Fibroblast of peridontal ligament (primary cell): ENCODE results near the gene HBE1.
"Not testable (repeated sequence)": the region's sequence is repeated elsewhere in the genome, so short reads cannot be mapped to it uniquely, and the experiment has no call there.

Source experiments
- DNase-seq: peaks from one replicate; pipeline ENCODE4 v3.0.0-alpha.2; 2010; ENCODE audit errors: extremely low read depth

Gene HBE1

DNA sequence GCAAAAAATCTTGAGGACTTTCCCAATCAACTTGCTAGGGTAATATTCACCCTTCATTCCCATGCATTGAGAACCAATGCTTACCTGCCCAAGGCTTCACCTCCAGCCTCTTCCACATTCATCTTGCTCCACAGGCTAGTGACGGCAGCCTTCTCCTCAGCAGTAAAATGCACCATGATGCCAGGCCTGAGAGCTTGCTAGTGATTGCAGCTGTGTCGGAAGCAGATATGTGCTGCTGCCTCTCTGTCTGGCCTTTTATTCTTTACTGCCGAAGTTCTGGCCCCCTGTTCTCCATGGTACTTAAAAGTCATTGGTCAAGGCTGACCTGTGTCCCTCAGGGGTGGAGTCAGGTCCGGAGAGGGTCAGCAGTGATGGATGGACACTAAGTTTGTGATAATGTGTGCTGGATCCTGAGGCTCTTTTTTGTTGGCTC is at the start of gene HBE1:
Gene HBE1 (minus strand): TSS at position 231 of the 433 bp plus-strand sequence. CDS start 55 bp downstream, at position 176.
- DNase-seq = no peak

- DNase-seq = no peak
Observed at GRCh38 chr11:5317292-5317691, 47.5 kb upstream of the HBE1 start.

DNA sequence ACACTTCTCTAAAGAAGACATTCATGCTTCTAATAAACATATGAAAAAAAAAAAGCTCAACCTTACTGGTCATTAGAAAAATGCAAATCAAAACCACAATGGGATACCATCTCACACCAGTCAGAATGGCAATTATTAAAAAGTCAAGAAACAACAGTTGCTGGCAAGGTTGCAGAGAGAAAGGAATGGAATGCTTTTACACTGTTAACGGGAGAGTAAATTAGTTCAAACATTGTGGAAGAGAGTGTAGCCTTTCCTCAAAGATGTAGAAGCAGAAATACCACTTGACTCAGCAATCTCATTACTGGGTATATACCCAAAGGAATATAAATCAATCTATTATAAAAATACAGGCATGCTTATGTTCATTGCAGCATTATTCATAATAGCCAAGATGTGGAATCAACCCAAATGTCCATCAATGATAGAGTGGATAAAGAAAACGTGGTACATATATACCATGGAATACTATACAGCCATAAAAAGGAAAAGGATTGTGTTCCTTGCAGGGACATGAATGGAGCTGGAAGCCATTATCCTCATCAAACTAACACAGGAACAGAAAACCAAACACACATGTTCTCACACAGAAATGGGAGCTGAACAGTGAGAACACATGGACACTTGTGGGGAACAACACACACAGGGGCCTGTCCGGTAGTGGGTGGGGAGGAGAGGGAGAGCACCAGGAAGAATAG is 43.7 kb upstream of the HBE1 start:
- not testable (repeated sequence) for DNase-seq

- DNase-seq = no peak
Observed at GRCh38 chr11:5310423-5310822, 40.7 kb upstream of the HBE1 start.

- DNase-seq = peak; percentile 58
Observed at GRCh38 chr11:5307256-5308019, 37.7 kb upstream of the HBE1 start.

- no peak for DNase-seq
Observed at GRCh38 chr11:5304046-5304445, 34.3 kb upstream of the HBE1 start.

GRCh38 chr11:5303626-5304025 is 33.9 kb upstream of the HBE1 start:
- no peak for DNase-seq

- no peak for DNase-seq
Observed at GRCh38 chr11:5301846-5302245, 32.1 kb upstream of the HBE1 start, which contains the start of gene OR51B4. Gene OR51B4 (minus strand): TSS chr11:5301946. CDS start chr11:5301946, 0 bp downstream.

DNA sequence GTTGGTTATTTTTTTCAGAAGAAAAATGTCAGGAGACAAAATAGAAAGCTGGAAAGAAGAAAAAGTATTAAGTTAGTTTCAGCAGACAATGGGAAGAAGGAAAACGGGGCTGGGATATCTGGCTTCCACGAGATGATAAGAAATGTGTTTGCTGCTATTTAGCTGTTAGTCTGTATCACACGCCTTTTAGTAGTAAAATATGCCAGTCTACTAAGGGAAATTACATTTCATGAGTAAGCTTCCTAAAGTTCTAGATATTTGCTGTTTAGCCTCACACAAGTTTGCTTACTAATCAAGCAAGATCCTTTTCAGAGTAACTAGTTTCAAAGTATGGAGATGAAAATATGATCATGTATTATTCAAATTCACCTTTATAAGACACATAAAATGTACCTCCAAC is 30.5 kb upstream of the HBE1 start:
- DNase-seq = no peak

- DNase-seq = no peak
Observed at GRCh38 chr11:5298451-5298850, 28.7 kb upstream of the HBE1 start.

DNA sequence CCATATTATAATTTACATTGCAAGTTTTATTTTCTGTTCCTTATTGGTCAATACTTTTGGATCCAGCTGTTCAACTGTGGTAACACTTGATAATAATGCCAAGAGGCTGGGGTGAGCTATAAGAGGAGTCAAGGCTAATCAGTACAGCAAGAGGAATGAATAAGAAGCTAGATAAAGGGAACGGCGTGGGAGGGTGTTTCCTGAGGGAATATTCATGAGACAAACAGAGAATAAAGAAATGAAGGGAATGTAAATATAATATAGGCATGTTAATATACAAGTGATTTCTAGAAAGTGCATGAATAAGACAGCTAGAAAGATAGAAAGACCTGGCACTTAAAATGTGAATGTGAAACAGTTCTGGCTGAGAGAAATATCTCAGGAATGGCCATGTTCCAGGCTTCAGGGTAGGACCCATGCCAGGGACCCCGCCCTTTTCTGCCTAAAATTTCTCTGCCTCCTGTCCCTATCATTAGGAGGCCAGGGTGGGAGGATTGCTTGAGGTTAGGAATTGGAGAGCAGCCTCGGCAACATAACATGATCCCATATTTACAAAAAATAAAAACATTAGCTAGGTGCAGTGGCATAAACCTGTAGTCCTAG is 28.1 kb upstream of the HBE1 start:
- DNase-seq = no peak

DNA sequence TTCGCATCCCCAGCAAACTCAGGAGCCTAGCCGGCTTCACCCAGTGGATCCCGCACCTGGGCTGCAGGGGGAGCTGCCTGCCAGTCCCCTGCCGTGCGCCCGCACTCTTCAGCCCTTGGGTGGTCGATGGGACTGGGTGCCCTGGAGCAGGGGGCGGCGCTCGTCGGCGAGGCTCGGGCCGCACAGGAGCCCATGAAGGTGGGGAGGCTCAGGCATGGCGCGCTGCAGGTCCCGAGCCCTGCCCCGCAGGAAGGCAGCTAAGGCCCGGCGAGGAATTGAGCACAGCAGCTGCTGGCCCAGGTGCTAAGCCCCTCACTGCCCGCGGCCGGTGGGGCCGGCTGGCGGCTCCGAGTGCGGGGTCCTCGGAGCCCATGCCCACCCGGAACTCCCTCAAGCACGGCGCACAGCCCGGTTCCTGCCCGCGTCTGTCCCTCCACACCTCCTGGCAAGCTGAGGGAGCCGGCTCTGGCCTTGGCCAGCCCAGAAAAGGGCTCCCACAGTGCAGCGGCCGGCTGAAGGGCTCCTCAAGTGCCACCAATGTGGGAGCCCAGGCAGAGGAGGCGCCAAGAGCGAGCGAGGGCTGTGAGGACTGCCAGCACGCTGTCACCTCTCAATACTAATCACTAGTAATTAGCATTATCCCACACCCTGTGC is 24.7 kb upstream of the HBE1 start:
- not testable (repeated sequence) for DNase-seq

DNA sequence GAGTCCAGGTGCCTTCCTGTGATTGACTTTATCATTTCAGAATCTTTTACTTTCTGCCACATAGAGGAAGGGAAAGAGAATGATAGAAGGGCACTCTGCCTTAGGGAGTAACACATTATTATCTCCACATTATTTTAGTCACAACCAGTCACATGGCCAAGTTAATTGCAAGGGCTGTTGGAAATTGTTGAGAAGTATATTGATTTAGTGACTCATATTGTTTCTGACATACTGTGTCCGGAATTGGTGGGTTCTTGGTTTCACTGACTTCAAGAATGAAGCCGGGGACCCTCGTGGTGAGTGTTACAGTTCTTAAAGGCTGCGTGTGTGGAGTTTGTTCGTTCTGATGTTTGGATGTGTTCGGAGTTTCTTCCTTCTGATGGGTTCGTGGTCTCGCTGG is 23.3 kb upstream of the HBE1 start:
- no peak for DNase-seq

DNA sequence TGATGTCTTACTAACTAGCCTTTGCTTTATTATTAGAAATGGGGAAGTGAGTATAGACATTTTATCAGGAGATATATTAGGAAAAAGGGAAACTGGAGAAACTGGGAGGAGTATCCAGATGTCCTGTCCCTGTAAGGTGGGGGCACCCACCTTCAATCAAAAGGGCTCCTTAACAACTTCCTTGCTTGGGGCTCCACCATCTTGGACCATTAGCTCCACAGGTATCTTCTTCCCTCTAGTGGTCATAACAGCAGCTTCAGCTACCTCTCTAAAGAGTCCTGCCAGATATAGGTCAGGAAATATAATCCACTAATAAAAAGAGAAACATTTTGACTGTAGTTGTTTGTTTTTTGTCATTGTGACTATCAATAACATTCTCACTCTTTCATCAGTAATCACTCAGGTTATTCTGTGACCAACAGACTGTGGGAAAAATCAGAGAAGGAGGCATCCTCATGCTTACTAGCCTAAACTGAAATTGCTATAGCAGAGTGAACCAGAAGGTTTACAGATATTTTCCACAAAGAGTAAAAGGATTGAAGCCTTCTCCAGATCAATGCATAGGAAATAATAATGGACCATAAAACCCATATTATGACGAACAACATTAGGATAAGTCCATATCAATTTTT is 21.6 kb upstream of the HBE1 start:
- DNase-seq = peak; percentile 55

- no peak for DNase-seq
Observed at GRCh38 chr11:5290106-5290505, 20.4 kb upstream of the HBE1 start.

- no peak for DNase-seq
Observed at GRCh38 chr11:5289696-5290095, 20.0 kb upstream of the HBE1 start.

DNA sequence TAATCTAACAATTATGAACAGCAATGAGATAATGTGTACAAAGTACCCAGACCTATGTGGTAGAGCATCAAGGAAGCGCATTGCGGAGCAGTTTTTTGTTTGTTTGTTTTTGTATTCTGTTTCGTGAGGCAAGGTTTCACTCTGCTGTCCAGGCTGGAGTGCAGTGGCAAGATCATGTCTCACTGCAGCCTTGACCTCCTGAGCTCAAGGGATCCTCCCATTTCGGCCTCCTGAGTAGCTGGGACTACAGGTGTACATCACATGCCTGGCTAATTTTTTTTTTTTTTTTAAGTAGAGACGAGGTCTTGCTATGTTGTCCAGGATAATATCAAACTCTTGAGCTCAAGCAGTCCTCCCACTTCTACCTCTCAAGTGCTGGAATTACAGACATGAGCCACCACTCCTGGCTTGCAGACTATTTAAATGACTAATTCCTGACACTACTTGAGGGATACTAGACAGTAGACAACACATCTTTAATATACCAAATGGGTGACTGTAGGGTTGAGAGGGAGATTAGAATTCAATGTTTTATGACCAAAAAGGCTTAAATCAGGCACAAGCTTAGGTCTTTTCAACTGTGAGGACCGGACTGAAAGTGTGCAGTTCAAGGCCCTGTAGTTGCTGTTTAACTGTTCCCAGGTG is 19.3 kb upstream of the HBE1 start:
- no peak for DNase-seq

DNA sequence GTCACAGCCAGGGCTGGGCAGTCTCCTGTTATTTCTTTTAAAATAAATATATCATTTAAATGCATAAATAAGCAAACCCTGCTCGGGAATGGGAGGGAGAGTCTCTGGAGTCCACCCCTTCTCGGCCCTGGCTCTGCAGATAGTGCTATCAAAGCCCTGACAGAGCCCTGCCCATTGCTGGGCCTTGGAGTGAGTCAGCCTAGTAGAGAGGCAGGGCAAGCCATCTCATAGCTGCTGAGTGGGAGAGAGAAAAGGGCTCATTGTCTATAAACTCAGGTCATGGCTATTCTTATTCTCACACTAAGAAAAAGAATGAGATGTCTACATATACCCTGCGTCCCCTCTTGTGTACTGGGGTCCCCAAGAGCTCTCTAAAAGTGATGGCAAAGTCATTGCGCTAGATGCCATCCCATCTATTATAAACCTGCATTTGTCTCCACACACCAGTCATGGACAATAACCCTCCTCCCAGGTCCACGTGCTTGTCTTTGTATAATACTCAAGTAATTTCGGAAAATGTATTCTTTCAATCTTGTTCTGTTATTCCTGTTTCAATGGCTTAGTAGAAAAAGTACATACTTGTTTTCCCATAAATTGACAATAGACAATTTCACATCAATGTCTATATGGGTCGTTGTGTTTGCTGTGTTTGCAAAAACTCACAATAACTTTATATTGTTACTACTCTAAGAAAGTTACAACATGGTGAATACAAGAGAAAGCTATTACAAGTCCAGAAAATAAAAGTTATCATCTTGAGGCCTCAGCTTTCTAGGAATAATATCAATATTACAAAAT is 18.6 kb upstream of the HBE1 start:
- peak; percentile 55 for DNase-seq

GRCh38 chr11:5286901-5287300 is 17.2 kb upstream of the HBE1 start:
- DNase-seq = no peak

GRCh38 chr11:5286351-5286750 is 16.6 kb upstream of the HBE1 start:
- no peak for DNase-seq
